ENCODE results near the gene PCDHA10. TPM values are rescaled to one million over a fixed set of nuclear protein-coding genes. Genes with fewer than 3 reads are reported as not detected.
"Not testable (repeated sequence)": the region's sequence is repeated elsewhere in the genome, so short reads cannot be mapped to it uniquely, and the experiment has no call there.

Gene PCDHA10
- total RNA-seq, 2 experiments from 2014 or later: not detected

- POLR2A ChIA-PET: no interaction called here
- no peak for DNase-seq
Measured at GRCh38 chr5:140857177-140857986, 1.7 kb downstream of the PCDHA10 start.

GRCh38 chr5:140857987-140858240 is 2.2 kb downstream of the PCDHA10 start:
- Mint-ChIP-seq H3K27me3 (peaks cover 23% of the 10 kb centered on the region), H3K4me1 (ENCODE audit: low read depth) (no peaks in the 10 kb centered on the region), H3K4me3 (no peak overlapping the region), H3K27ac (no peak overlapping the region), H3K36me3 (peaks cover 3% of the 10 kb centered on the region), H3K9me3 (peaks cover 25% of the 10 kb centered on the region)
- POLR2A ChIA-PET: no interaction called here
- CTCF ChIA-PET: no interaction called here
- intact Hi-C loops (cut with micrococcal nuclease): no loop called here
- DNase-seq: no peak

More at GRCh38 chr5:140857177-140857986, 1.7 kb downstream of the PCDHA10 start:
- Mint-ChIP-seq H3K27me3 (peaks cover 25% of the 10 kb centered on the region), H3K9me3 (peaks cover 27% of the 10 kb centered on the region), H3K27ac (no peak overlapping the region), H3K4me1 (ENCODE audit: low read depth) (no peaks in the 10 kb centered on the region), H3K4me3 (no peak overlapping the region), H3K36me3 (peaks cover 3% of the 10 kb centered on the region)
- CTCF ChIA-PET: interaction anchor here (1.3 kb wide), 1 partner anchor 16 kb away, joined by 3 read pairs; no protein-coding TSS in a partner anchor
- intact Hi-C loops (cut with micrococcal nuclease): no loop called here

- H3K4me3 Mint-ChIP-seq: no peak overlapping the region
- no peak for DNase-seq
- peaks cover 10% of the 10 kb centered on the region for H3K27me3 Mint-ChIP-seq
- H3K4me1 Mint-ChIP-seq (ENCODE audit: low read depth): no peaks in the 10 kb centered on the region
- H3K36me3 Mint-ChIP-seq: no peaks in the 10 kb centered on the region
- intact Hi-C loops (cut with micrococcal nuclease): loop anchor here (10.0 kb wide), 1 partner anchor 68 kb away; the partner anchor contains the start of gene PCDHA2
- no peak overlapping the region for H3K27ac Mint-ChIP-seq
- ChIA-PET CTCF (no interaction called here), POLR2A (no interaction called here)
- peaks cover 11% of the 10 kb centered on the region for H3K9me3 Mint-ChIP-seq
Measured at GRCh38 chr5:140862441-140863295, 7.0 kb downstream of the PCDHA10 start.

GRCh38 chr5:140868721-140869554 is 13.2 kb downstream of the PCDHA10 start, which contains the start of gene PCDHA11:
TSS of gene PCDHA11 (plus strand) at chr5:140868957. CDS start at chr5:140869104, 147 bp downstream.
- no peak within 1 kb of the TSS for H3K27ac Mint-ChIP-seq
- no peaks in the 10 kb centered on the region for H3K4me1 Mint-ChIP-seq (ENCODE audit: low read depth)
- intact Hi-C loops (cut with micrococcal nuclease): loop anchor here (10.0 kb wide), 1 partner anchor 74 kb away; the partner anchor contains the start of gene PCDHA2
- DNase-seq: no peak
- ChIA-PET CTCF (interaction anchor here (0.7 to 1.7 kb wide), 3 partner anchors 9 to 21 kb away, joined by 3 to 6 read pairs (median 3); partner anchors contain the start of gene PCDHA9), POLR2A (no interaction called here)
- peaks cover 7% of the 10 kb centered on the region for H3K27me3 Mint-ChIP-seq
- peaks cover 5% of the 10 kb centered on the region for H3K9me3 Mint-ChIP-seq
- peaks cover 4% of the 10 kb centered on the region for H3K36me3 Mint-ChIP-seq
- no peak within 1 kb of the TSS for H3K4me3 Mint-ChIP-seq

- H3K27me3 Mint-ChIP-seq: peaks cover 12% of the 10 kb centered on the region
- POLR2A ChIA-PET: no interaction called here
- H3K36me3 Mint-ChIP-seq: peaks cover 8% of the 10 kb centered on the region
Measured at GRCh38 chr5:140869555-140869886, 13.8 kb downstream of the PCDHA10 start.

GRCh38 chr5:140870221-140871201 is 14.8 kb downstream of the PCDHA10 start:
- peaks cover 10% of the 10 kb centered on the region for H3K36me3 Mint-ChIP-seq
- no peaks in the 10 kb centered on the region for H3K4me1 Mint-ChIP-seq (ENCODE audit: low read depth)
- no peak for DNase-seq
- H3K9me3 Mint-ChIP-seq: peaks cover 5% of the 10 kb centered on the region
- POLR2A ChIA-PET: no interaction called here
- peaks cover 20% of the 10 kb centered on the region for H3K27me3 Mint-ChIP-seq
- intact Hi-C loops (cut with micrococcal nuclease): no loop called here
- CTCF ChIA-PET: interaction anchor here (0.6 to 1.7 kb wide), 2 partner anchors 21 to 23 kb away, joined by 3 to 6 read pairs; partner anchors contain the start of gene PCDHA9
- H3K4me3 Mint-ChIP-seq: no peak overlapping the region
- no peak overlapping the region for H3K27ac Mint-ChIP-seq

More at GRCh38 chr5:140869555-140869886, 13.8 kb downstream of the PCDHA10 start:
- H3K4me3 Mint-ChIP-seq: no peak overlapping the region
- DNase-seq: no peak
- H3K9me3 Mint-ChIP-seq: peaks cover 5% of the 10 kb centered on the region
- CTCF ChIA-PET: interaction anchor here (0.7 to 1.7 kb wide), 2 partner anchors 9 to 22 kb away, joined by 3 to 6 read pairs; partner anchors contain the start of gene PCDHA9
- no peaks in the 10 kb centered on the region for H3K4me1 Mint-ChIP-seq (ENCODE audit: low read depth)
- H3K27ac Mint-ChIP-seq: no peak overlapping the region
- intact Hi-C loops (cut with micrococcal nuclease): loop anchor here (10.0 kb wide), 1 partner anchor 75 kb away; the partner anchor contains the start of gene PCDHA2

- ChIA-PET POLR2A (no interaction called here), CTCF (interaction anchor here (0.5 kb wide), 1 partner anchor 167 kb away, joined by 3 read pairs; no protein-coding TSS in a partner anchor)
- intact Hi-C loops (cut with micrococcal nuclease): no loop called here
- no peak for DNase-seq
- no peak within 1 kb of the TSS for H3K27ac Mint-ChIP-seq
- no peaks in the 10 kb centered on the region for H3K4me1 Mint-ChIP-seq (ENCODE audit: low read depth)
- peaks cover 12% of the 10 kb centered on the region for H3K36me3 Mint-ChIP-seq
- peaks cover 6% of the 10 kb centered on the region for H3K9me3 Mint-ChIP-seq
- H3K27me3 Mint-ChIP-seq: peaks cover 31% of the 10 kb centered on the region
- H3K4me3 Mint-ChIP-seq: no peak within 1 kb of the TSS
Measured at GRCh38 chr5:140875085-140876065, 19.7 kb downstream of the PCDHA10 start, which contains the start of gene PCDHA12. TSS of gene PCDHA12 (plus strand) at chr5:140875308. CDS start at chr5:140875473, 165 bp downstream.

GRCh38 chr5:140876541-140877261 is 21.0 kb downstream of the PCDHA10 start:
- H3K27me3 Mint-ChIP-seq: peaks cover 37% of the 10 kb centered on the region
- H3K27ac Mint-ChIP-seq; H3K9me3 Mint-ChIP-seq; POLR2A ChIA-PET; DNase-seq; CTCF ChIA-PET; H3K4me3 Mint-ChIP-seq; H3K4me1 Mint-ChIP-seq (ENCODE audit: low read depth); intact Hi-C loops (cut with micrococcal nuclease): not testable (repeated sequence)
- peaks cover 15% of the 10 kb centered on the region for H3K36me3 Mint-ChIP-seq

GRCh38 chr5:140877262-140877581 is 21.5 kb downstream of the PCDHA10 start:
- Mint-ChIP-seq H3K4me3 (no peak overlapping the region), H3K9me3 (peaks cover 12% of the 10 kb centered on the region), H3K36me3 (peaks cover 16% of the 10 kb centered on the region), H3K27me3 (peaks cover 41% of the 10 kb centered on the region), H3K27ac (no peak overlapping the region), H3K4me1 (ENCODE audit: low read depth) (no peaks in the 10 kb centered on the region)
- POLR2A ChIA-PET: no interaction called here
- no peak for DNase-seq
- CTCF ChIA-PET: no interaction called here
- intact Hi-C loops (cut with micrococcal nuclease): no loop called here
